HEK293 (cell line): ENCODE results near the gene GPR15.
A peak's percentile ranks its signal among the peaks of the same experiment; 100 is the strongest.

Experiments used
- CTCF ChIA-PET: fragments of 350-600 bp; formaldehyde crosslinking; extraction: SDS; loops from one replicate; lab custom pipeline; 2021; ENCODE audit warnings: antibody characterized with exemption; lab: Yijun Ruan, JAX
- POLR2A ChIA-PET: fragments of 300-600 bp; formaldehyde crosslinking; extraction: SDS; loops from one replicate; lab custom pipeline; 2020; ENCODE audit warnings: antibody characterized with exemption, inconsistent platforms; lab: Yijun Ruan, JAX
- H3K27ac ChIP-seq: fragments of 200-500 bp; sonication (Bioruptor generic); 2 replicates; pipeline ENCODE4 v1.5.1; 2014; ENCODE audit warnings: low read depth, low read length, control low read depth, inconsistent platforms; ENCODE audit errors: extremely low read depth
- H3K36me3 ChIP-seq, 2 experiments: fragments of 200-500 bp in 1 of 2; sonication (Bioruptor generic) in 1 of 2; 1 replicate in 1 of 2; 2 replicates in 1 of 2; pipeline ENCODE4 v1.5.1; 2014 to 2017; ENCODE audit warnings: inconsistent platforms in 2 of 2, low read length in 2 of 2; ENCODE audit not compliant: control insufficient read depth in 2 of 2, insufficient read depth in 1 of 2
- H3K4me1 ChIP-seq: fragments of 200-500 bp; sonication (Bioruptor generic); 2 replicates; pipeline ENCODE4 v1.5.1; 2014; ENCODE audit warnings: mild to moderate bottlenecking, low read length, inconsistent platforms; ENCODE audit not compliant: control insufficient read depth, insufficient read depth
- H3K4me3 ChIP-seq: 2 replicates; pipeline ENCODE4 v1.5.1; 2011; ENCODE audit warnings: low read depth, mild to moderate bottlenecking, control low read depth, low read length, moderate library complexity
- H3K9me3 ChIP-seq: fragments of 200-500 bp; sonication (Bioruptor generic); 2 replicates; pipeline ENCODE4 v1.5.1; 2014; ENCODE audit warnings: low read depth, low read length, inconsistent platforms; ENCODE audit not compliant: control insufficient read depth, insufficient read depth
- GLIS2 ChIP-seq: fragments of 450-650 bp; formaldehyde crosslinking; IDR thresholded peaks from 2 replicates; pipeline ENCODE4 v1.5.1; 2016; ENCODE audit warnings: missing biosample characterization, missing genetic modification characterization
- MEIS1 ChIP-seq: sonication (generic); formaldehyde crosslinking; IDR thresholded peaks from 2 replicates; pipeline ENCODE4 v1.8.1; 2022; ENCODE audit warnings: missing genetic modification reagents, mild to moderate bottlenecking, borderline replicate concordance
- PRDM10 ChIP-seq: fragments of 450-650 bp; formaldehyde crosslinking; IDR thresholded peaks from 2 replicates; pipeline ENCODE4 v1.5.1; 2016; ENCODE audit warnings: missing biosample characterization, missing genetic modification characterization
- SETDB1 ChIP-seq: IDR thresholded peaks from one replicate; pipeline ENCODE4 v1.6.1; 2017; ENCODE audit warnings: mild to moderate bottlenecking, low read length, moderate library complexity, mixed read lengths; ENCODE audit not compliant: insufficient read length
- WT1 ChIP-seq: fragments of 450-650 bp; formaldehyde crosslinking; IDR thresholded peaks from 2 replicates; pipeline ENCODE4 v1.5.1; 2016; ENCODE audit warnings: missing biosample characterization, missing genetic modification characterization
- ZBTB7A ChIP-seq: fragments of 450-650 bp; formaldehyde crosslinking; IDR thresholded peaks from 2 replicates; pipeline ENCODE4 v1.5.1; 2016; ENCODE audit warnings: low read depth, missing biosample characterization, missing genetic modification characterization
- ZEB2 ChIP-seq: fragments of 450-650 bp; formaldehyde crosslinking; IDR thresholded peaks from 2 replicates; pipeline ENCODE4 v1.5.1; 2016; ENCODE audit warnings: missing biosample characterization, missing genetic modification characterization
- ZNF10 ChIP-seq: fragments of 450-650 bp; formaldehyde crosslinking; IDR thresholded peaks from 2 replicates; pipeline ENCODE4 v1.5.1; 2017; ENCODE audit warnings: missing biosample characterization, missing genetic modification characterization
- ZNF157 ChIP-seq: fragments of 450-650 bp; formaldehyde crosslinking; IDR thresholded peaks from 2 replicates; pipeline ENCODE4 v1.5.1; 2016; ENCODE audit warnings: missing biosample characterization, missing genetic modification characterization
- ZNF202 ChIP-seq: fragments of 450-650 bp; formaldehyde crosslinking; IDR thresholded peaks from 2 replicates; pipeline ENCODE4 v1.5.1; 2016; ENCODE audit warnings: missing biosample characterization, missing genetic modification characterization, borderline replicate concordance
- ZNF248 ChIP-seq: fragments of 450-650 bp; formaldehyde crosslinking; IDR thresholded peaks from 2 replicates; pipeline ENCODE4 v1.5.1; 2017; ENCODE audit warnings: missing biosample characterization, missing genetic modification characterization
- ZNF335 ChIP-seq: fragments of 450-650 bp; formaldehyde crosslinking; conservative IDR thresholded peaks from 2 replicates; pipeline ENCODE4 v1.5.1; 2016; ENCODE audit warnings: missing biosample characterization, missing genetic modification characterization
- ZNF341 ChIP-seq: fragments of 450-650 bp; formaldehyde crosslinking; IDR thresholded peaks from 2 replicates; pipeline ENCODE4; 2016; ENCODE audit warnings: low read depth, missing biosample characterization, missing genetic modification characterization
- ZNF521 ChIP-seq: fragments of 450-650 bp; formaldehyde crosslinking; IDR thresholded peaks from 2 replicates; pipeline ENCODE4 v1.5.1; 2017; ENCODE audit warnings: missing biosample characterization, mild to moderate bottlenecking, missing genetic modification characterization
- ZNF585B ChIP-seq: fragments of 450-650 bp; formaldehyde crosslinking; IDR thresholded peaks from 2 replicates; pipeline ENCODE4 v1.5.1; 2016; ENCODE audit warnings: missing biosample characterization, missing genetic modification characterization
- ZNF660 ChIP-seq: fragments of 450-650 bp; IDR thresholded peaks from 2 replicates; pipeline ENCODE4 v1.5.1; 2018; ENCODE audit warnings: missing biosample characterization, mild to moderate bottlenecking, missing genetic modification characterization
- ZNF701 ChIP-seq: fragments of 450-650 bp; formaldehyde crosslinking; IDR thresholded peaks from 2 replicates; pipeline ENCODE4 v1.5.1; 2016; ENCODE audit warnings: missing biosample characterization, missing genetic modification characterization
- ZNF791 ChIP-seq: fragments of 450-650 bp; formaldehyde crosslinking; IDR thresholded peaks from 2 replicates; pipeline ENCODE4 v1.5.1; 2016; ENCODE audit warnings: missing biosample characterization, missing genetic modification characterization
- ZSCAN4 ChIP-seq: fragments of 450-650 bp; formaldehyde crosslinking; IDR thresholded peaks from 2 replicates; pipeline ENCODE4 v1.5.1; 2017; ENCODE audit warnings: missing biosample characterization, missing genetic modification characterization
- TF ChIP-seq, protein P1 (sequence below): fragments of 450-650 bp; formaldehyde crosslinking; IDR thresholded peaks from 2 replicates; pipeline ENCODE4 v1.5.1; 2017; ENCODE audit warnings: missing biosample characterization, missing genetic modification characterization
- TF ChIP-seq, protein P2 (sequence below): fragments of 450-650 bp; formaldehyde crosslinking; IDR thresholded peaks from 2 replicates; pipeline ENCODE4 v1.5.1; 2017; ENCODE audit warnings: missing biosample characterization, mild to moderate bottlenecking, missing genetic modification characterization, moderate library complexity

Gene GPR15

DNA sequence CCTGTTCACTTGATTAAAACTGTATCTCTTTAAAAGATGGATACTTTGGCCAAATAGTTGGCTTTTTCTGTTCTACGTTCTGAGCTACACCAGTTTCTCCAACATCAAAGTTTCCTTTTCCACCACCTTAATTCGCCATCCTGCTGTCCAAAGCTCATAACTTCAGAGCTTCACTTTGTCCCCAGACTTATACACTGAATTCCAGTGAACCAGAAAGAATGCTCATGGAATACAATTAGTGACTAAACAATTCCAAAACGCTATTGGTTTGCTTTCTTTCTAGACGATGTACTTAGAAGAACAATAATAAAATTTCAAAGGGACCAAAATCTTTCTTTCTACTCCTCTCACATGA, 23.2 kb downstream of the GPR15 start:
- H3K36me3 ChIP-seq = no peaks in the 10 kb centered on the region
- no peak overlapping the region for H3K4me3 ChIP-seq
- TF ChIP-seq GLIS2 (tag by site-specific recombination) (no peak), SETDB1 (no peak), ZNF157 (tag by site-specific recombination) (no peak), ZNF701 (tag by site-specific recombination) (no peak), ZNF791 (tag by site-specific recombination) (no peak)
- TF ChIP-seq, protein P1, sequence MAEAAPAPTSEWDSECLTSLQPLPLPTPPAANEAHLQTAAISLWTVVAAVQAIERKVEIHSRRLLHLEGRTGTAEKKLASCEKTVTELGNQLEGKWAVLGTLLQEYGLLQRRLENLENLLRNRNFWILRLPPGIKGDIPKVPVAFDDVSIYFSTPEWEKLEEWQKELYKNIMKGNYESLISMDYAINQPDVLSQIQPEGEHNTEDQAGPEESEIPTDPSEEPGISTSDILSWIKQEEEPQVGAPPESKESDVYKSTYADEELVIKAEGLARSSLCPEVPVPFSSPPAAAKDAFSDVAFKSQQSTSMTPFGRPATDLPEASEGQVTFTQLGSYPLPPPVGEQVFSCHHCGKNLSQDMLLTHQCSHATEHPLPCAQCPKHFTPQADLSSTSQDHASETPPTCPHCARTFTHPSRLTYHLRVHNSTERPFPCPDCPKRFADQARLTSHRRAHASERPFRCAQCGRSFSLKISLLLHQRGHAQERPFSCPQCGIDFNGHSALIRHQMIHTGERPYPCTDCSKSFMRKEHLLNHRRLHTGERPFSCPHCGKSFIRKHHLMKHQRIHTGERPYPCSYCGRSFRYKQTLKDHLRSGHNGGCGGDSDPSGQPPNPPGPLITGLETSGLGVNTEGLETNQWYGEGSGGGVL (tag by site-specific recombination) = no peak
- no peaks in the 10 kb centered on the region for H3K9me3 ChIP-seq
- ChIA-PET POLR2A (no interaction called here), CTCF (interaction anchor here (0.7 to 0.8 kb wide), 2 partner anchors 26 to 147 kb away, joined by 3 read pairs; no protein-coding TSS in a partner anchor)
- no peak overlapping the region for H3K27ac ChIP-seq
- no peaks in the 10 kb centered on the region; the same call in 1 of the 2 replicates for H3K4me1 ChIP-seq

- ChIA-PET CTCF (interaction anchor here (0.7 kb wide), 1 partner anchor 20 kb away, joined by 3 read pairs; no protein-coding TSS in a partner anchor), POLR2A (no interaction called here)
- no peak overlapping the region for H3K27ac ChIP-seq
- no peak overlapping the region for H3K4me3 ChIP-seq
- no peak for TF ChIP-seq WT1 (tag by site-specific recombination)
- no peak for TF ChIP-seq ZBTB7A (tag by site-specific recombination)
- TF ChIP-seq ZNF660 (tag by site-specific recombination) = 0 out of 2 replicates have a peak, but pooled peaks have one; percentile 23
- no peak for TF ChIP-seq ZNF585B
- 0 out of 2 replicates have a peak, but pooled peaks have one; percentile 38 for TF ChIP-seq ZNF335 (tag by site-specific recombination)
- no peaks in the 10 kb centered on the region for H3K36me3 ChIP-seq
- H3K4me1 ChIP-seq = no peaks in the 10 kb centered on the region; the same call in 1 of the 2 replicates
- no peaks in the 10 kb centered on the region for H3K9me3 ChIP-seq
Measured at GRCh38 chr3:98556164-98557130, 24.7 kb downstream of the GPR15 start.

DNA sequence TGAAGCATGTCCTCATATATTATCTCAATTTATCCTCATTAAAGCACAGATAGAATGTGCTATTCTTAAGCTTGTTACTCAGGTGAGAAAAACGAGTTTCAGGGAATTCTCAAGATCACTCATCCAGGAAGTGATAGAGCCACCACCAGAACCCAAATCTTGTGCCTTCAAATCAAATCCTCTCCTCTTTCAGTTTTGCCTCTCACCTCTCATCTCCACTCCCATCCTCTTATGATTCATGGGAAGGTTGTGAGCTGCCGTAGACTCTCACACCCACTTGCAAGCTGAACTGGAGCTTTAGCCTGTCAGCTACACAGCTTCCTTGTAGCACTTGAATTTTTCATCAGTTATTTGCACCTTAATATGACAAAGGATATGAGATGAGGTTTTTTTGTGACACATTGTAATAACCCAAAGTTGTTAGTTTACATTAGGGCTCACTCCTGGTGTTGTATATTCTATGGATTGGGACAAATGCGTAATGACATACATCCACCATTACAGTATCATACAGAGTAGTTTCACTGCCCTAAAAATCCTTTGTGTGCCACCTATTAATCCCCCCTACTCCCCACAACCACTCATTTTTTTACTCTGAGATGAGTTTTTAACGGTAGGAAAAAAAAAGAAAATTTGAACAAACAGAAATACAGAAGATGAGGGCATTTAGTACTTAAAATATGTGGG, 25.7 kb downstream of the GPR15 start:
- ChIA-PET POLR2A (no interaction called here), CTCF (interaction anchor here (0.7 kb wide), 1 partner anchor 21 kb away, joined by 3 read pairs; no protein-coding TSS in a partner anchor)
- no peak overlapping the region for H3K27ac ChIP-seq
- TF ChIP-seq ZNF10 (tag by site-specific recombination) (no peak), ZNF521 (tag by site-specific recombination) (no peak), ZNF585B (no peak), ZNF202 (tag by site-specific recombination) (no peak), ZNF248 (tag by site-specific recombination) (no peak), MEIS1 (no peak), ZEB2 (tag by site-specific recombination) (no peak), PRDM10 (tag by site-specific recombination) (no peak), ZNF341 (tag by site-specific recombination) (no peak), ZSCAN4 (no peak), ZNF791 (tag by site-specific recombination) (no peak)
- TF ChIP-seq, protein P2, sequence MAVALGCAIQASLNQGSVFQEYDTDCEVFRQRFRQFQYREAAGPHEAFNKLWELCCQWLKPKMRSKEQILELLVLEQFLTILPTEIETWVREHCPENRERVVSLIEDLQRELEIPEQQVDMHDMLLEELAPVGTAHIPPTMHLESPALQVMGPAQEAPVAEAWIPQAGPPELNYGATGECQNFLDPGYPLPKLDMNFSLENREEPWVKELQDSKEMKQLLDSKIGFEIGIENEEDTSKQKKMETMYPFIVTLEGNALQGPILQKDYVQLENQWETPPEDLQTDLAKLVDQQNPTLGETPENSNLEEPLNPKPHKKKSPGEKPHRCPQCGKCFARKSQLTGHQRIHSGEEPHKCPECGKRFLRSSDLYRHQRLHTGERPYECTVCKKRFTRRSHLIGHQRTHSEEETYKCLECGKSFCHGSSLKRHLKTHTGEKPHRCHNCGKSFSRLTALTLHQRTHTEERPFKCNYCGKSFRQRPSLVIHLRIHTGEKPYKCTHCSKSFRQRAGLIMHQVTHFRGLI (tag by site-specific recombination) = no peak

More for the DNA sequence above, 25.7 kb downstream of the GPR15 start:
- H3K36me3 ChIP-seq = no peaks in the 10 kb centered on the region
- no peaks in the 10 kb centered on the region; the same call in 1 of the 2 replicates for H3K4me1 ChIP-seq
- H3K4me3 ChIP-seq = no peak overlapping the region
- H3K9me3 ChIP-seq = no peaks in the 10 kb centered on the region
